Naive B cell (primary cell): ENCODE results near the gene MARK4. TPM values are rescaled to one million over a fixed set of nuclear protein-coding genes. Genes with fewer than 3 reads are reported as not detected.
"Not testable (repeated sequence)": the region's sequence is repeated elsewhere in the genome, so short reads cannot be mapped to it uniquely, and the experiment has no call there.

Experiments
- ATAC-seq, 2 donors: fragments of 150-1000 bp; cut with Tn5 transposase; 2 replicates each; pipeline ENCODE4 v1.10.0; 2021; ENCODE audit warnings: low read depth in 2 of 2, mild to moderate bottlenecking in 2 of 2, moderate library complexity in 2 of 2
- DNase-seq: peaks from one replicate; pipeline ENCODE4 v3.0.0; 2022
- H3K27ac Mint-ChIP-seq, 6 donors: one replicate each; pipeline ENCODE4 v1.8.0; 2020 to 2022; ENCODE audit warnings: mild to moderate bottlenecking in 6 of 6, mixed read lengths in 6 of 6, moderate library complexity in 5 of 6, inconsistent platforms in 2 of 6
- H3K27me3 Mint-ChIP-seq, 3 donors: one replicate each; pipeline ENCODE4 v1.8.0; 2021 to 2022; ENCODE audit warnings: mixed read lengths in 3 of 3, mild to moderate bottlenecking in 1 of 3
- H3K36me3 Mint-ChIP-seq, 2 donors: one replicate each; pipeline ENCODE4 v1.8.0; 2020 to 2022; ENCODE audit warnings: mixed read lengths in 2 of 2, inconsistent platforms in 1 of 2, mild to moderate bottlenecking in 1 of 2
- H3K4me1 Mint-ChIP-seq, 3 donors: one replicate each; pipeline ENCODE4 v1.8.0; 2020 to 2022; ENCODE audit warnings: mixed read lengths in 3 of 3, inconsistent platforms in 1 of 3, mild to moderate bottlenecking in 1 of 3, moderate library complexity in 1 of 3
- H3K4me3 Mint-ChIP-seq, 8 donors: one replicate each; pipeline ENCODE4 v1.8.0; 2020 to 2022; ENCODE audit warnings: mild to moderate bottlenecking in 8 of 8, mixed read lengths in 8 of 8, moderate library complexity in 8 of 8, inconsistent platforms in 2 of 8
- H3K9me3 Mint-ChIP-seq, 7 donors: one replicate each; pipeline ENCODE4 v1.8.0; 2020 to 2022; ENCODE audit warnings: mixed read lengths in 7 of 7, mild to moderate bottlenecking in 5 of 7, inconsistent platforms in 2 of 7, moderate library complexity in 1 of 7
- polyA plus RNA-seq, 6 donors: library from polyadenylated mRNA; unstranded; fragments of 300-500 nt; fragmentation: Illumina TruSeq; gene quantifications; one replicate each; pipeline ENCODE4 v1.2.3, GENCODE V29; 2021; ENCODE audit warnings: low read depth in 6 of 6

Gene MARK4
- polyA plus RNA-seq, 6 donors from 2014 or later, result 0.35 to 2.7 (median 0.82) TPM; not detected in 1

DNA sequence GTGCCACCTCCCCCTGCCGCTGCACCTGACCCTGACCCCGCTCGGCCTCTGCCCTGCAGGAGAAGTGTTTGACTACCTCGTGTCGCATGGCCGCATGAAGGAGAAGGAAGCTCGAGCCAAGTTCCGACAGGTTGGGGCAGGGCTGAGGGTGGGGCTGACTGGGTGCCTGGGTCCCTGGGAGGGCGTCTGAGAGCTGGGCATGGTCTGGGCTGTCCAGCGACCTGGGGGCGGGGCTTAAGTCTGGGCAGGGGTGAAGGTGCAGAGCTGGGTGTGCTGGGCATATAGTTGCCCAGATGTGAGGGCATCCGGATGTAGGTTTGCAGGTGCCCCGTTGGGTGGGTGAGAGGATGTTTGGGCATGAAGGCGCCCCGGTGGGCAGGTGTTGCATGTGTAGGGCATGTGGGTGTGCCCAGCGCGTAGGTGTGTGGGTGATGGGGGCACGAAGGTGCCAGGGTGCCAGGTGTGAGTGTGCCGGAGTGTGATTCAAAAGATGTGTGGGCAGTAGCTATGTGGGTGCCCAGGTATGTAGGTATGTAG lies 13.8 kb downstream of the MARK4 start:
- H3K27ac Mint-ChIP-seq, result no peak overlapping the region
- no peaks in the 10 kb centered on the region for H3K36me3 Mint-ChIP-seq
- ATAC-seq, result no peak
- H3K4me3 Mint-ChIP-seq, result no peak overlapping the region
- no peaks in the 10 kb centered on the region for H3K9me3 Mint-ChIP-seq
- no peaks in the 10 kb centered on the region for H3K27me3 Mint-ChIP-seq
- DNase-seq, result no peak
- peaks cover 5% of the 10 kb centered on the region in 3 donors for H3K4me1 Mint-ChIP-seq

GRCh38 chr19:45265375-45265774 lies 14.3 kb downstream of the MARK4 start:
- Mint-ChIP-seq H3K4me3 (no peak overlapping the region), H3K36me3 (no peaks in the 10 kb centered on the region), H3K27ac (peak overlapping the region in 3 of 6 donors; percentile 11 to 58 (median 36)), H3K9me3 (no peaks in the 10 kb centered on the region), H3K27me3 (no peaks in the 10 kb centered on the region), H3K4me1 (peaks cover 5% of the 10 kb centered on the region in 3 donors)
- no peak for ATAC-seq
- no peak for DNase-seq

DNA sequence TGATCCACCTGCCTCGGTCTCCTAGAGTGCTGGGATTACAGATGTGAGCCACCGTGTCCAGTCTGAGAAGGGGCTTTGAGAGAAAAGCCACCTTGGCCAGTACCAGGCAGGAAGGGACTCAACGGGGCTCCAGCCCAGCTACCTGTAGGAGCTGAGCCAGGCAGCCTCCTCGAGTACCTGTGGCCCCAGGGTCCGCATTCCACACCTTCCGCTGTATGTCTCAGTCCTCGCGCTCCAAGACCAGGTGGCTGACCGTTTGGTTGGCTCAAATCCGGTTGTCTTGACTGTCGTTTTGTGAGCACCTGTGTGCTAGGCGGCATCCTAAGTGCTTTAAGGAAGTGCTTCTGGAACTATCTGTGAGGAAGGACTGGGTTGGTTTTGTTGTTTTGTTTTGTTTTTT lies 16.2 kb downstream of the MARK4 start:
- Mint-ChIP-seq H3K4me3 (no peak overlapping the region), H3K36me3 (no peaks in the 10 kb centered on the region), H3K27me3 (no peaks in the 10 kb centered on the region)

GRCh38 chr19:45269939-45270338 lies 18.9 kb downstream of the MARK4 start:
- H3K9me3 Mint-ChIP-seq, DNase-seq, H3K36me3 Mint-ChIP-seq, H3K27ac Mint-ChIP-seq, H3K27me3 Mint-ChIP-seq, H3K4me1 Mint-ChIP-seq, H3K4me3 Mint-ChIP-seq, ATAC-seq: not testable (repeated sequence)

More for the DNA sequence above, 16.2 kb downstream of the MARK4 start:
- no peak overlapping the region for H3K27ac Mint-ChIP-seq
- DNase-seq (no peak), ATAC-seq (no peak)
- H3K4me1 Mint-ChIP-seq, result peaks cover 5% of the 10 kb centered on the region in 3 donors
- no peaks in the 10 kb centered on the region for H3K9me3 Mint-ChIP-seq

- peak overlapping the region in 1 of 6 donors; percentile 33 for H3K27ac Mint-ChIP-seq
- H3K9me3 Mint-ChIP-seq, result no peaks in the 10 kb centered on the region
- ATAC-seq, result no peak
- peaks cover 0 to 3% of the 10 kb centered on the region in 2 donors for H3K36me3 Mint-ChIP-seq
- no peaks in the 10 kb centered on the region for H3K27me3 Mint-ChIP-seq
- H3K4me1 Mint-ChIP-seq, result no peaks in the 10 kb centered on the region
- DNase-seq, result no peak
- H3K4me3 Mint-ChIP-seq, result no peak overlapping the region
Observed at GRCh38 chr19:45271098-45271734, 20.1 kb downstream of the MARK4 start.

DNA sequence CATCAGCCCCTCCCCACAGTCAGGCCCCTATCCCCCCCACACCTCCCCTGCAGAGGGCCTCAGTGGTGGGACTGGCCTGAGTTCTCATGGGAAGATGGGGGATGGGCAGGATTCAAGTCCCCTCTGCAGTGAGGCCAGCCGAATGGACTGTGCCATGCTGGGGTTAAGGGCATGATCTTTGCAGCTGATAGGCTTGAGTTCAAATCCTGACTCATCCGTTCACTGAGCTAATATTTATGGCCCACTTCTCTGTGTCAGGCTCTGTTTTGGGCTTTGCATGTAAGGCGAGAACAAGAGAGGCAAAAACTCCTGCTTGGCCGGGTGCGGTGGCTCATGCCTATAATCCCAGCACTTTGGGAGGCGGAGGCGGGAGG lies 20.7 kb downstream of the MARK4 start:
- H3K36me3 Mint-ChIP-seq, result peaks cover 0 to 8% of the 10 kb centered on the region in 2 donors
- no peak overlapping the region for H3K4me3 Mint-ChIP-seq
- H3K27ac Mint-ChIP-seq, result no peak overlapping the region
- no peaks in the 10 kb centered on the region for H3K4me1 Mint-ChIP-seq
- no peaks in the 10 kb centered on the region for H3K9me3 Mint-ChIP-seq
- DNase-seq, result no peak
- no peaks in the 10 kb centered on the region for H3K27me3 Mint-ChIP-seq
- ATAC-seq, result no peak

GRCh38 chr19:45273521-45273855 lies 22.4 kb downstream of the MARK4 start:
- Mint-ChIP-seq H3K9me3 (no peaks in the 10 kb centered on the region), H3K4me3 (no peak overlapping the region), H3K27me3 (no peaks in the 10 kb centered on the region), H3K27ac (peak overlapping the region in 1 of 6 donors; percentile 73), H3K4me1 (no peaks in the 10 kb centered on the region), H3K36me3 (peaks cover 0 to 8% of the 10 kb centered on the region in 2 donors)
- ATAC-seq, result no peak
- no peak for DNase-seq

GRCh38 chr19:45275370-45275971 lies 24.4 kb downstream of the MARK4 start:
- no peaks in the 10 kb centered on the region for H3K4me1 Mint-ChIP-seq
- peaks cover 5 to 8% of the 10 kb centered on the region in 2 donors for H3K36me3 Mint-ChIP-seq
- H3K27me3 Mint-ChIP-seq, result no peaks in the 10 kb centered on the region
- ATAC-seq (no peak), DNase-seq (no peak)
- no peaks in the 10 kb centered on the region for H3K9me3 Mint-ChIP-seq
- peak overlapping the region in 1 of 6 donors; percentile 18 for H3K27ac Mint-ChIP-seq
- no peak overlapping the region for H3K4me3 Mint-ChIP-seq

- Mint-ChIP-seq H3K9me3 (no peaks in the 10 kb centered on the region), H3K36me3 (peaks cover 5 to 8% of the 10 kb centered on the region in 2 donors), H3K27ac (no peak overlapping the region), H3K4me3 (no peak overlapping the region), H3K27me3 (no peaks in the 10 kb centered on the region), H3K4me1 (no peaks in the 10 kb centered on the region)
- ATAC-seq (no peak), DNase-seq (no peak)
Observed at GRCh38 chr19:45276284-45276687, 25.2 kb downstream of the MARK4 start.

GRCh38 chr19:45278087-45278486 lies 27.0 kb downstream of the MARK4 start:
- no peak overlapping the region for H3K4me3 Mint-ChIP-seq
- no peak overlapping the region for H3K27ac Mint-ChIP-seq
- peaks cover 0 to under 1% (median 0%) of the 10 kb centered on the region in 7 donors for H3K9me3 Mint-ChIP-seq
- DNase-seq, result no peak
- no peaks in the 10 kb centered on the region for H3K27me3 Mint-ChIP-seq
- no peaks in the 10 kb centered on the region for H3K4me1 Mint-ChIP-seq
- no peak for ATAC-seq
- H3K36me3 Mint-ChIP-seq, result peaks cover 5 to 8% of the 10 kb centered on the region in 2 donors

GRCh38 chr19:45279587-45280192 lies 28.6 kb downstream of the MARK4 start:
- Mint-ChIP-seq H3K4me3 (no peak overlapping the region), H3K9me3 (peaks cover 0 to 8% (median 3%) of the 10 kb centered on the region in 7 donors), H3K4me1 (peaks cover 0 to 3% (median 0%) of the 10 kb centered on the region in 3 donors), H3K36me3 (peaks cover 12 to 14% of the 10 kb centered on the region in 2 donors), H3K27me3 (no peaks in the 10 kb centered on the region), H3K27ac (peak overlapping the region in 1 of 6 donors; percentile 69)
- ATAC-seq, result no peak
- DNase-seq, result no peak

DNA sequence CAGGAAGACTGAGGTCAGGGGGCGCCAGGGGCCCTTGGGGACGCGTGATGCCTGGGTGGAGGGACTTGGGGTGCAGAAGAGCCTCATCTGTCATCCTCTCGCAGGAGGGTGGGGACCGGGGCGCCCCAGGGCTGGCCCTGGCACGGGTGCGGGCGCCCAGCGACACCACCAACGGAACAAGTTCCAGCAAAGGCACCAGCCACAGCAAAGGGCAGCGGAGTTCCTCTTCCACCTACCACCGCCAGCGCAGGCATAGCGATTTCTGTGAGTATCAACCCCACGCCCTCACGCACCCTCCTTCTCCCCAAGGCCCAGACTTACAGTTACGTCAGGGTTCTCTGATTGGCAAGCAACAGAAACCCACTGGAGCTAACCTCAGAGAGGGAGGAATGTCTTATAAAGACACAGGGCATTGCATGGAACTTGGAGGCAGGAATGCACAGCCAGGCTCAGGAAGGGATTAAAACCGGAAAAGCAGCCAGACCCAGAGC lies 29.4 kb downstream of the MARK4 start:
- no peak overlapping the region for H3K27ac Mint-ChIP-seq
- H3K36me3 Mint-ChIP-seq, result peaks cover 14% of the 10 kb centered on the region in 2 donors
- DNase-seq (no peak), ATAC-seq (no peak)
- H3K9me3 Mint-ChIP-seq, result peaks cover 0 to 8% (median 3%) of the 10 kb centered on the region in 7 donors
- peaks cover 0 to 3% (median 0%) of the 10 kb centered on the region in 3 donors for H3K4me1 Mint-ChIP-seq
- H3K27me3 Mint-ChIP-seq, result no peaks in the 10 kb centered on the region
- H3K4me3 Mint-ChIP-seq, result peak overlapping the region in 1 of 8 donors; percentile 16

DNA sequence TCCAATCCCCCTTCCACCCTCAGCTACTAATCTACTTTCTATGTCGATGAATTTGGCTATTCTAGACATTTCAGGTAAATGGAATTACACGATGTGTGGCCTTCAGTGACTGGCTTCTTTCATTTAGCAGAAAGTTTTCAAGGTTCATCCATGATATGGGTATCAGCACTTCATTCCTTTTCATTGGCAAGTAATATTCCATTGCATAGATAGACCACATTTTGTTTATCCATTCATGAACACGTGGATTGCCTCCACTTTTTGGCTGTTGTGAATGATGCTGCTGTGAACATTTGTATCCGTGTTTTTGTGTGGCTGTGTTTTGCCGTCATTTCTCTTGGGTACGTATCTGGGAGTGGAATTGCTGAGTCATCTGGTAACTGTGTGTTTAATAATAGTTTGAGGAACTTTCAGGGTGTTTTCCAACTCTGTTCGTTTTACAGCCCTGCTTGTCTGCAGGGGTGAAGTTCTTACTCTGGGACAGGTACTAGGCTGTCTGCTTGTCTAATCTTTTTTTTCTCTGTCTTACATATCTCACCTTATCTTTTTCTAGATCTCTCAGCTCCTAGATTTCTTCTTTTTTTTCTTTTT lies 32.5 kb downstream of the MARK4 start:
- Mint-ChIP-seq H3K27ac (no peak overlapping the region), H3K4me1 (peaks cover 0 to 3% (median 0%) of the 10 kb centered on the region in 3 donors), H3K36me3 (peaks cover 15 to 22% of the 10 kb centered on the region in 2 donors), H3K4me3 (no peak overlapping the region), H3K27me3 (no peaks in the 10 kb centered on the region), H3K9me3 (peaks cover 0 to 8% (median 3%) of the 10 kb centered on the region in 7 donors)
- DNase-seq, result no peak
- no peak for ATAC-seq
